Neural crest cell (in vitro differentiated cells): ENCODE measurements around the gene CSMD2. TPM values are rescaled to one million over a fixed set of nuclear protein-coding genes. Genes with fewer than 3 reads are reported as not detected.

Source experiments
- DNase-seq: peaks from one replicate; pipeline ENCODE4 v3.0.0; 2021; ENCODE audit warnings: low read depth, mixed read lengths, low spot score
- H3K27ac Mint-ChIP-seq: one replicate; pipeline ENCODE4 v1.8.0; 2021; ENCODE audit warnings: mild to moderate bottlenecking, mixed read lengths; ENCODE audit not compliant: unreplicated experiment
- H3K27me3 Mint-ChIP-seq: 2 replicates; pipeline ENCODE4 v1.8.0; 2021; ENCODE audit warnings: low read depth, mild to moderate bottlenecking, mixed read lengths
- H3K36me3 Mint-ChIP-seq: 2 replicates; pipeline ENCODE4 v1.8.0; 2021; ENCODE audit warnings: low read depth, mild to moderate bottlenecking, mixed read lengths
- H3K4me1 Mint-ChIP-seq: 2 replicates; pipeline ENCODE4 v1.8.0; 2021; ENCODE audit warnings: mixed read lengths
- H3K4me3 Mint-ChIP-seq: one replicate; pipeline ENCODE4 v1.8.0; 2021; ENCODE audit warnings: mild to moderate bottlenecking, mixed read lengths
- H3K9me3 Mint-ChIP-seq: 2 replicates; pipeline ENCODE4 v1.8.0; 2021; ENCODE audit warnings: mixed read lengths
- total RNA-seq: library from RNA; stranded (reverse); gene quantifications from 2 replicates; pipeline ENCODE4 v1.2.1, GENCODE V29; 2021
- TF ChIP-seq, protein P1 (sequence below): fragments of 200-600 bp; sonication (generic); conservative IDR thresholded peaks from 2 replicates; pipeline ENCODE4 v1.5.0; 2021; ENCODE audit warnings: antibody characterized with exemption, mild to moderate bottlenecking

The CSMD2 gene
- total RNA-seq, 1 donor from 2014 or later, result 0.40 TPM

DNA sequence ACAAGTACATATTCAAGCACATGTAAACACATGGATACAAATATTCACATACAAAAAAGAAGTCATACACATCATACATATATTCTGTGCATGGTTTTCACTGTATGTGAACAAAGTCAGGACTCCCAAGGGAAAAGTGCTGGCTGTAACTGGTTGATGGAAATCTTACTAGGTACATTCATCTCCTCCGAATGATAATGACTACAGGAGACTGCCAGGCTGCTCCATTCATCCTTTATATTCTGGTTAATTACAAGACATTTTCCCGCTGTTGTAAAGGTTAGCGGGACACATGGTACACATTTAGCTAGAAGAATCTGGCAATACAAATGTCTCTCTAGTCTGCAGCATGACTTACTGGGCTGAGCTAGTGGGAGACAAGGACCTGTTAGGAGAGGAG is 327.4 kb downstream of the CSMD2 start:
- peaks cover 8% of the 10 kb centered on the region for H3K27me3 Mint-ChIP-seq

DNA sequence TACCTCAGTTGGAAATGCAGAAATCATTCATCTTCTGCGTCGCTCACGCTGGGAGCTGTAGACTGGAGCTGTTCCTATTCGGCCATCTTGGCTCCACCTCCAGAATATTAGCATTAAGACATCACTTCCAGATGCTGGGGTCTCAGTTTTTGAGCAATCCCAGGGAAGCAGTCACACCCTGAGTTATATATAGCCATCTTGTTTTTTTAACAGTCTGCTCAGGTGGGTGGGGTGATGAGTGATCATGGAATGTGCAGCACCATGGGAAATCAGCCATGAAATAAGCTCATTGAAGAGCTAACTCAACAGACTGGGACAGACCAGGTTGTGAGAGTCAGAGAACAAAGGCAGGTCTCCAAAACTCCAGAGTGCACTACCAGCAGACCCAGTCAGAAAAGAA is 328.1 kb downstream of the CSMD2 start:
- H3K36me3 Mint-ChIP-seq, result peaks cover 3% of the 10 kb centered on the region
- peaks cover 3% of the 10 kb centered on the region for H3K9me3 Mint-ChIP-seq
- no peak overlapping the region for H3K27ac Mint-ChIP-seq
- H3K4me1 Mint-ChIP-seq, result no peaks in the 10 kb centered on the region
- DNase-seq, result no peak
- no peak overlapping the region for H3K4me3 Mint-ChIP-seq
- H3K27me3 Mint-ChIP-seq, result peaks cover 12% of the 10 kb centered on the region
- TF ChIP-seq, protein P1, sequence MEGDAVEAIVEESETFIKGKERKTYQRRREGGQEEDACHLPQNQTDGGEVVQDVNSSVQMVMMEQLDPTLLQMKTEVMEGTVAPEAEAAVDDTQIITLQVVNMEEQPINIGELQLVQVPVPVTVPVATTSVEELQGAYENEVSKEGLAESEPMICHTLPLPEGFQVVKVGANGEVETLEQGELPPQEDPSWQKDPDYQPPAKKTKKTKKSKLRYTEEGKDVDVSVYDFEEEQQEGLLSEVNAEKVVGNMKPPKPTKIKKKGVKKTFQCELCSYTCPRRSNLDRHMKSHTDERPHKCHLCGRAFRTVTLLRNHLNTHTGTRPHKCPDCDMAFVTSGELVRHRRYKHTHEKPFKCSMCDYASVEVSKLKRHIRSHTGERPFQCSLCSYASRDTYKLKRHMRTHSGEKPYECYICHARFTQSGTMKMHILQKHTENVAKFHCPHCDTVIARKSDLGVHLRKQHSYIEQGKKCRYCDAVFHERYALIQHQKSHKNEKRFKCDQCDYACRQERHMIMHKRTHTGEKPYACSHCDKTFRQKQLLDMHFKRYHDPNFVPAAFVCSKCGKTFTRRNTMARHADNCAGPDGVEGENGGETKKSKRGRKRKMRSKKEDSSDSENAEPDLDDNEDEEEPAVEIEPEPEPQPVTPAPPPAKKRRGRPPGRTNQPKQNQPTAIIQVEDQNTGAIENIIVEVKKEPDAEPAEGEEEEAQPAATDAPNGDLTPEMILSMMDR, result no peak

More for the DNA sequence above, 327.4 kb downstream of the CSMD2 start:
- no peaks in the 10 kb centered on the region for H3K4me1 Mint-ChIP-seq
- H3K4me3 Mint-ChIP-seq, result no peak overlapping the region
- peaks cover 3% of the 10 kb centered on the region for H3K36me3 Mint-ChIP-seq
- TF ChIP-seq, protein P1, result no peak
- H3K27ac Mint-ChIP-seq, result no peak overlapping the region
- no peaks in the 10 kb centered on the region for H3K9me3 Mint-ChIP-seq
- no peak for DNase-seq

DNA sequence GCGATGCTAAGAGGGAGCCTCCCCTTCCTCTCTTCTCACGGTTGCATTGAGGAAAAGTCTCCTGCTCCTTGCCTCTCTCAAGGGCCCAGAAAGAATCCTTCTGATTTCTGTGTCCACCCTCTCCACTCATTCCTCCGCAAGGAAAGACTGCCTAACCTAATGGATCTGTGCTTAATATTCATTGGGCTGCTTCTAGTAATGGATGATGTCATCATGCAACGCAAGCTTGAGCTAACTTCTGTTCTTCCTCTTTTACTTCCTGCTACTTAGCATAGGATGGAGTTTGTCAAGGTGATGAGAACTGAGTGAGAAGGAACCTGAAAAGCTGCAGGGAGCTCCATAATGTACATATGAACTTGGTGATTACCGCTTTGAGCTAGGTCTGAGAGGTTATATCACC is 336.4 kb downstream of the CSMD2 start:
- Mint-ChIP-seq H3K27ac (no peak overlapping the region), H3K9me3 (peaks cover 14% of the 10 kb centered on the region), H3K27me3 (peaks cover 6% of the 10 kb centered on the region), H3K36me3 (no peaks in the 10 kb centered on the region), H3K4me3 (no peak overlapping the region), H3K4me1 (no peaks in the 10 kb centered on the region)
- DNase-seq, result no peak
- TF ChIP-seq, protein P1, result no peak

DNA sequence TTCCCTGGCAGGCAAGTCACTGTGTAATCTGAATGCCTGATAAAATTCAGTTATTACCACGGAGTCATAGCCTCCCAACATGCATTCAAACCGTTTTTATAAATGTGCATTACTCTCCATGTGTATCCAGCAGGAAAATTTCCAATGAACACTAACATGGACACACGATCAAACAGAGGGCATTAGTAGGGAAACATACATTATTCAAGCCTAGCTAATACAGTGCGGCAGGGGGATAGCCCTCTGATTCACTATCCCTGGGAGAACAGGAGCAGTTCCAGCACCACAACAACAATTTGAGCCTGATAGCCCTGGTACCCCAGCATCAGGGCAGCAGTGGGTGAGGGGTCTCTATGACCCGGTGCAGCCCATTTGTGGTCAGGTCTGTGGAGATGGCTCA is 337.0 kb downstream of the CSMD2 start:
- Mint-ChIP-seq H3K27ac (no peak overlapping the region), H3K36me3 (no peaks in the 10 kb centered on the region), H3K9me3 (peaks cover 14% of the 10 kb centered on the region), H3K27me3 (peaks cover 6% of the 10 kb centered on the region), H3K4me3 (no peak overlapping the region), H3K4me1 (no peaks in the 10 kb centered on the region)
- TF ChIP-seq, protein P1, result no peak
- DNase-seq, result no peak

DNA sequence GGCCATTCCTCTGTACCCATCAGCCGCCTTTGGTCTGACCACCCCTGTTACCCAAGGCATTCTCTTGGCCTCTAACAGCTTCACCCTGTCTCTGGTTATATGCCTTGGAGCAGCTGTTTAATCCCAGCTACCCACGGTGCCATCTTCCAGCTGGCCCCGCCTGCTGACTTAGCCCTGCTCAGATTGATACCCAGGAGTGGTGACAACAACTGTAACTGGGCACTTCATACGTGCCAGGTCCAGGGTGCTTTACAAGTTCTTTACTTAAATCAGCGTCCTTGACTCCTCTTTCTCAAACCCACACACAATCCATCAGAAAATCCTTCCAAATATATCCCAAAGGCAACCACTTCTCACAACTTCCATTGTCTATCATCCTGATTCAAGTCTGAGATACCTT is 338.3 kb downstream of the CSMD2 start:
- TF ChIP-seq, protein P1, result no peak
- no peaks in the 10 kb centered on the region for H3K36me3 Mint-ChIP-seq
- H3K4me3 Mint-ChIP-seq, result no peak overlapping the region
- no peaks in the 10 kb centered on the region for H3K4me1 Mint-ChIP-seq
- H3K9me3 Mint-ChIP-seq, result peaks cover 10% of the 10 kb centered on the region
- H3K27ac Mint-ChIP-seq, result no peak overlapping the region
- peaks cover 3% of the 10 kb centered on the region for H3K27me3 Mint-ChIP-seq
- DNase-seq, result no peak

DNA sequence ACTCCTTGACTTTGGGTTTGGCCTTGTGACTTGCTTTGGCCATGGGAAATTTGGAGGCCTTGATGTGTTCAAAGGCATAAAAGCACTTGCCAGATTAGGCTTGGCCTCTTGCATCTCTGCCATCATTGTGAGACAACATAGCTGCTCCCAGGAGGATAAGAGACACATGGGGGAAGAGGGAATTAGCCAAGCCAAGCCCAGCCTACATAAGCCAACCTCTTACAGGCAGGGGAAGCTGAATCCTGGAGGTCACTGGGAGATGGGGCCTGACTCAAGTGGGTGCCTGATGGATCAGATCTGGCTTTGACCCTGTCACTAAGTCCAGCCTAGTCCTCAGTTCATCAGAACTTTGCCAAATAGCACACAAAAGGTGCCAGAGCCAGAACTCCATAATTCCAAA is 338.7 kb downstream of the CSMD2 start:
- Mint-ChIP-seq H3K9me3 (peaks cover 10% of the 10 kb centered on the region), H3K27ac (no peak overlapping the region), H3K36me3 (no peaks in the 10 kb centered on the region), H3K4me1 (no peaks in the 10 kb centered on the region), H3K4me3 (no peak overlapping the region), H3K27me3 (peaks cover 3% of the 10 kb centered on the region)
- no peak for DNase-seq
- TF ChIP-seq, protein P1, result no peak
